Ramos (cell line): Measurements from ENCODE around the gene ZNF644.

Experiments
- in situ Hi-C: fragments of 300-500 bp; cut with MboI; formaldehyde crosslinking; loops from one replicate; pipeline ENCODE4 v1.14.3; 2022; ENCODE audit warnings: low sequenced_read_pairs; ENCODE audit not compliant: unreplicated experiment

Gene ZNF644

GRCh38 chr1:90990779-90991178 lies 31.1 kb downstream of the ZNF644 start:
- in situ Hi-C loops: no loop called here

- in situ Hi-C loops: no loop called here
These were observed 31.8 kb downstream of the ZNF644 start for GRCh38 chr1:90989990-90990389.

DNA sequence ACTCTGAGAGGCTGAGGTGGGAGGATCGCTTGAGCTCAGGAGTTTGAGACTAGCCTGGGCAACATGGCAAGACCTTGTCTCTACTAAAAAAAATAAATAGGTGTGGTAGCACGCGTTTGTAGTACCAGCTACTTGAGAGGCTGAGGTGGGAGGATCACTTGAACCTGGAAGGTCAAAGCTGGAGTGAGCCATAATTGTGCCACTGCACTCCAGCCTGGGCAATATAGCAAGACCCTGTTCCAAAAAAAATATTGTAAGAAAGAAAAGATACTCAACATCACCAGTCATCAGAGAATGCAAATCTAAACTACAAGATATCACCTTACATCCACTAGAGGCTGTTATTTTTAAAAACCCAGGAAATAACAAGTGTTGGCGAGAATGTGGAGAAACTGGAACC lies 32.5 kb downstream of the ZNF644 start:
- in situ Hi-C loops: no loop called here

- in situ Hi-C loops: no loop called here
These were observed 34.0 kb downstream of the ZNF644 start for GRCh38 chr1:90987841-90988240.

- in situ Hi-C loops: no loop called here
These were observed 34.9 kb downstream of the ZNF644 start for GRCh38 chr1:90986953-90987352.

- in situ Hi-C loops: no loop called here
These were observed 44.3 kb downstream of the ZNF644 start for GRCh38 chr1:90977522-90977921.

- in situ Hi-C loops: no loop called here
These were observed 47.7 kb downstream of the ZNF644 start for GRCh38 chr1:90973897-90974798.

- in situ Hi-C loops: no loop called here
These were observed 51.6 kb downstream of the ZNF644 start for GRCh38 chr1:90970208-90970607.

- in situ Hi-C loops: no loop called here
These were observed 52.6 kb downstream of the ZNF644 start for GRCh38 chr1:90969241-90969640.

DNA sequence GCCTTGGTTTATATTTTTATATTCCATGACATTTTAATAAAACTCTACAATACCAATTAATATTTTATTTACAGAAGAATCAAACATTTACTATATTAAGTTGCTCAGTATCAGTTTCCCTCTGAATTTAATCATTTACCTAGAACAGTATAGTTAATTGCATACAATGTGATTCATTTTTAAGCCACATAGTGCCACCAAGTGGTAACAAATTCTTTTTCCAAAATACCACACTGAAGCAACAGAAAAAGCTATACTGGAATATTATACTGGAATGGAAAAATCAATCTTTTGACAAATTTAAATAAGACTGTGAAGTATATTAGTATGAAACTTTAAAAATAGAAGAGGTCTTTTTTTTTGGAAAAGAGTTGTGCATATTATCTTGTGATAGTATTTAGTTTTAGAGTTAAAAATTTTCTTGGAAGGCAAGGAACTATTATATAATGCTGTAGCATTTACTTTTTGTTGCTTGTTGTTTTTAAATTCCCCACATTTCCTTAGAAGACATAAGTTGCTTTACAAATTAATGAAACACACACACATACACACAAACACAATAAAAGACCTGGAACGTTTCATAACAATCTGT lies 57.3 kb downstream of the ZNF644 start:
- in situ Hi-C loops: no loop called here

GRCh38 chr1:90963651-90964050 lies 58.2 kb downstream of the ZNF644 start:
- in situ Hi-C loops: no loop called here

DNA sequence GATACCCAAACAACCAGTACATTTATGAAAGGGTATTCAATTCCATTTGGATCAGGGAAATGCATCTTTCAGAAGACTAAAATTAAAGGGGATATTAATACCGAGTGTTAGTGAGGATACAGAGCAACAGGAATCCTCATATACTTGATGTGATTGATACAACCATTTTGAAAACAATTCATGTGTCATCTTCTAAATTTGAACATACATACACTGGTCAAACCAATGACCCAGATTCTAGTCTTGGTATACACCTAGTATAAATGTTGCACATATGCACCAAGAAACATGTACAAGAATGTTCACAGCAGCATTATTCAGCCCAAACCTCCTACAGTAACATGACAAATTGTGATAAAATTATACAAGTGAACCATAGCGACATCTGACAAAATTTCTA lies 58.6 kb downstream of the ZNF644 start:
- in situ Hi-C loops: no loop called here

GRCh38 chr1:90959352-90960206 lies 62.3 kb downstream of the ZNF644 start:
- in situ Hi-C loops: no loop called here

GRCh38 chr1:90957497-90957896 lies 64.3 kb downstream of the ZNF644 start:
- in situ Hi-C loops: no loop called here

DNA sequence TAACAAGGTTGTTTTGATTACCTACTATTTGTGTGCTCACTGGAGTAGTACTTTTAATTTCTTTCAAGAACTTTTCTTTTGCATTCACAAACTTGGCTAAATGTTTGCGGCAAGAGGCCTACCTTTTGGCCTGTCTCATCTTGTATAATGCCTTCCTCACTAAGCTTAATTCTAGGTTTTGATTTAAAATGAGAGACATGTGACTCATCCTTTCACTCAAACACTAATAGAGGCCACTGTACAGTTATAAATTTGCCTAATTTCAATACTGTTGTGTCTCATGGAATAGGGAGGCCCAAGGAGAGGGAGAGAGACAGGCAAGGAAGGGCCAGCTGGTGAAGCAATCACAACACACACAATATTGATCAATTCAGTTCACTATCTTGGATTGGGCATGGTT lies 66.1 kb downstream of the ZNF644 start:
- in situ Hi-C loops: no loop called here

GRCh38 chr1:90952906-90953305 lies 68.9 kb downstream of the ZNF644 start:
- in situ Hi-C loops: no loop called here

DNA sequence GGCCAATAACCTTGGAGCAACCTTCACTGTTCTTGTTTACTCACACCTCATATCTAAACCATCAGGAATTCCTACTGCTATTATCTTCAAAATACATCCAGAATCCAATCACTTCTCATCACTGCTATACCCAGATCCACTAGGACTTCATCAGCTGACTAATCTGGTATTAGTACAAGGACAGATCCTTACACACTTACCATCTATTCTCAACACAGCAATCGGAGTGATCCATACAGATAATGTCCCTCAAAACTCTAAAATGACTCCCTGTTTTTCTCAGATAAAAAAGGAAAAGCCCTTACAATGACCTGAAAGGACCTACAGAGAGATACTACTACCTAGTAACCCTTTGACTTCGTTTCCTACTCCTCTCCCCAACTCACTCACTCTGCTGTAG lies 70.8 kb downstream of the ZNF644 start:
- in situ Hi-C loops: no loop called here

- in situ Hi-C loops: no loop called here
These were observed 73.5 kb downstream of the ZNF644 start for GRCh38 chr1:90948301-90948700.

DNA sequence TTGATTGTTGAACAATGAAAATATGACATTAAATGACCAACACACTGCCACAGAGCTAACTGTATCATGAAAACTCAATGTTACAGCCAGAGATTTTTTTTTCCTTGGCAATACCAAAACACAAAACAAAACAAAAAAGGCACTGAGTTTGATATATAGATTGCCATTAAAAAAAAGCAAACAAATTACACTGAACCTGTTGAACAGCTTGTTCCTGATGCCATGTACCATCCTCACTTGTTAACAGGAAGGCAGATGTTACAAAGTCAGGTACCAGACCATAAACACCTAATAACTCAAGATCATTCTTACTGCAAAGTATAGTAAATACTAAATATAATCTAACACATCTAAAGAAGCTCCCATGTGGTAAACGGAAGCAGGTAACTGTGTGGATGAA lies 75.2 kb downstream of the ZNF644 start:
- in situ Hi-C loops: no loop called here

GRCh38 chr1:90945287-90945686 lies 76.5 kb downstream of the ZNF644 start:
- in situ Hi-C loops: no loop called here

- in situ Hi-C loops: no loop called here
These were observed 77.9 kb downstream of the ZNF644 start for GRCh38 chr1:90943966-90944365.
